ENCODE results near the gene CDT1.

The CDT1 gene

DNA sequence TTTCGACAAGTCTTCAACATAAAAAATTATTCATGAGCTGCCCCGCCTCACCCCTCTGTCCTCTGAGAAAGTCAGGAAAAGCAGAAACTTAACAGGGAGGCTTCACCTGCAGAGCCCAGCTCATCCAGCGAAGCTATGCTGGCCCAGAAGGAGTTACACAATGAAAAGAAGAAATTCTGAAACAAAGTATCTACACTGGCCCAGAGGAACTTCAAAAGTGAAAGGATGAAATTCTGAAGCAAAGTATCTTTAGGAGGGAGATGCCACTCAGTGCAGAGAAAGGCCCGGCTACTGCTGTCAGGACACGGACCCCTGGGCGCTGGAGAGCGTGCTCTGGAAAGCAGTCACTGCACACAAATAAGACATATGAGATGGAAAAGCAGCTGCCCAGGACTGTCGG is 51.6 kb downstream of the CDT1 start:
- DNase-seq, result no peak

DNA sequence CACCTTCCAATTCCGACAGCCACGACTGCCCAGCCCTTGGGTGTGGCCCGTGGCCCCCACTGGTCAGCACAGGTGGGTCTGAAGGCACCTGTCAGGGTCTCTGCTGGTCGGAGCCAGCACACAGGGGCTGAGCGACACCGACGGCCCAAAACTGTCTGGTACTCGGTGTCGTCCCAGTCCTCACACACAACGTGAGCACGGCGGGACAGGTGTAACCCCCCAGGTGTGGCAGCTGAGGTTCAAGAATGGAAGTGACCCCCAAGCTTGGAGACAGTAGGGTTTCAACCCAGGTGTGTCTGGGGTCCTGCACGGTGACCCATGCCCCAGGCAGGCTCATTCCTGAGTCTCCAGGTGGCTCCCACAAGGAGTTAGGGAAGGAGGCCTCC is 52.1 kb downstream of the CDT1 start:
- no peak for DNase-seq

DNA sequence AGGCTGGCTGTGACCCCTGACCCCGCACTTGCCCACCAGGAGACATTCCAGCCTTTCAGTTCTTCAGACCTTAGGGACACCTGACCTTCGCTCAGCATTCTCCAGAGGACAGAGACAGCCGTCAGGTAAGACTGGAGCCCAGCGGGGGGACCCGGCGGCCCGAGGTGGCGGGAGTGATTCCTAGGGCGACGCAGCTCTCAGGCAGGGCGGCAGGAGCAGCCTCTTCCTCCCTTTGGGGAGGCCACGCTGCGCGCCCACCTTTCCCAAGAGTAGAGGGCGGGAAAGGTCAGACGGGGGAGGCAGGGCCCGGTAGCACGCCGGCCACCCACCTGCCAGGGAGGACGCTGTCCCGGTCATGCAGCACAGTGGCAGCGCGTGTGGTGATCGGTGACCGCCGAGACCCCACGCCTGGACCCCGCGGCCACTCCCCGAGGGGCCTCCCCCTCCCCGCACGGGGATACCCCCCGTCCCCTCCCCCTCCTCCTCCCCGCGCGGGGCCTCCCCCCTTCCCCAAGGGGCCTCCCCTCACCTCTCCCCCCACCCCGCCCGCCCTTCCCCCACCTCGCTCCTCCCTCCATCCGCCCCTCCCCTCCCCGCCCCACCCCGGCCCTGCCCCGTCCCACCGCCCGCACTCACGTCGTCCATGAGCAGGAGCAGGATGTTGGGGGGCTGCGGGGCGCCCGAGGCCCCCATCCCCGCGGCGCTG is 52.7 kb downstream of the CDT1 start:
- peak in 6 of 58 donors; percentile 24 to 44 (median 40) for DNase-seq

DNA sequence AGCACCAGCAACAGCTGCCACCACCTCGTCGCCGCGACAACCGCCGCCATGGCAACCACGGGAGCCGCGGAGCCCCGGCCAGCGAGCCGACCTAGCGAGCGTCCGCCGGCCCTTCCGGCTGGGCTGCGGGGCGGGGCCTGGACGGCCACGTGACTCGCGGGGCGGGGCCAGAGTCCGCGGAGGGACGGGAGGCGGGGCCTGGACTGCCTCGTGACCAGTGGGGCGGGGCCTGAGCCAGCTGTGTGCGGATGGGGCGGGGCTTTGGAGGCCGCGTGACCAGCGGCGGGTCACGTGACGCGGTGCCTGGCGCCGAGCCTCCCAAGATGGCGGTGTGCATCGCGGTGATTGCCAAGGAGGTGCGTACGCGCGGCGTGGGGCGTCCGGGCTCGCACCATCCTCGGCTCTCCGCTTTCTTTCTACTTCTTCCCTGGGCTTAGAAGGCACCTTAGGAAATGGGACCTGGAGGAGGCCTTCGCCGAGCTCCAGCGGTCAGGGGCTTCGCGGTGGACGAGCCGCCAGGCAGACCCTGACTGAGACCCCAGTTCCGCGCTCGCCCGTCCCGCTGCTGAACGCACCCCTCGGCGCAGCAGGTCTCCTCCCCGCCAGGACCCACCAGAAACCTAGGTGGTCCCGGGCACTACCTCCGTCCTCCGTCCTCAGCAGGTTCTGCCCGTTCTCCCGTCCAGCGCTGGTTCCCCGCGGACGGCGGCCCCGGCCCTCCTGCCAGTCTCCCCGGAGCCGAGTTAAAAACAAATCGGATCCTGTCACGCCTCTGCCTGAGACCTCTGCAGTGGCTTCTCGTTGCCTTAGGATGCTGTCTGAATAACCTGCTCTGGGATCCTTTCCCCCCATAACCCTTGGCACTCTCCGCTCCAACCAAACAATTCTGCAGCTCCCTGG is 53.5 kb downstream of the CDT1 start, which contains the start of the genes GALNS and TRAPPC2L:
TSS of gene GALNS (minus strand) at position 120 of the 900 bp plus-strand sequence. CDS start at position 50, 70 bp downstream.
TSS of gene TRAPPC2L (plus strand) at position 300 of the 900 bp plus-strand sequence. CDS start at position 324, 24 bp downstream.
- peak; percentile 81 to 99 (median 97) for DNase-seq

DNA sequence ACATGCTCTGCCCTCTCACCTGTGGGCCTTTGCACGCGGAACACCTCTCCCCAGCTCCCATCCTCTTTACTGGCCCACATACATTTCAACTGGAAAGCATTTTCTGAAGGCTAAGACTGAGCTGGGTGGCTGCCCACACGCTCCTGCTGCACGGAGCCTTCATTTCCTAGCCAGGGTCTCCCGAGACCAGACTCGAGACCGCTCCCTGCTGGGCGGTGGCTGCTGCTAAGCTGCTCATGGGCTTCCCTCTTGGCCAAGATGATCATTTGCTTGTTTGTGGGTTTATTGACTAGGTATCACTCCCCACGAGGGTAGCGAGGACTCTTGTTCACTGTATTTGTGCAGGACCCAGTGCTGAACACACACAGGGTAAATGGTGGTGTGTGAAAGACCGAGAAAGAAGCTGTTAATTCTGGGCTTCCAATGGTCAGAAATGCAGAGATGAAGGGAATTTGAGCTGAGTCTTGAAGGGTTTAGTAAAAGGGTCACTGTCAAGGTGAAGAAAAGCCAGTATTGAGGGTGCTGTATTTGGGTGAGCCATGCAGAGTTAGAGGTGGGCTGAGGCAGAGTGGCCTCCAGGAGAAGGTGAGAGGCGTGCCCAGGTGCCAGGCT is 54.2 kb downstream of the CDT1 start:
- DNase-seq, result peak in 55 of 58 donors; percentile 4 to 85 (median 63)

Data from anterior cingulate cortex (tissue), 58 donors.